Large intestine (tissue), 3 donors: ENCODE data around the gene ASTN1. TPM values are rescaled to one million over a fixed set of nuclear protein-coding genes. Genes with fewer than 3 reads are reported as not detected.

Source experiments
- DNase-seq, 2 donors: peaks; one replicate each; pipeline versions ENCODE4 v3.0.0 to v3.0.0-alpha.2; 2013
- H3K27ac ChIP-seq: one replicate; pipeline ENCODE4 v1.5.1; 2013; ENCODE audit warnings: low read length
- H3K27me3 ChIP-seq: 2 replicates; pipeline ENCODE4 v1.6.1; 2013; ENCODE audit warnings: low read length; ENCODE audit not compliant: control insufficient read depth, insufficient read depth
- H3K36me3 ChIP-seq: 2 replicates; pipeline ENCODE4 v1.6.1; 2013; ENCODE audit warnings: low read length; ENCODE audit not compliant: control insufficient read depth, insufficient read depth
- H3K4me1 ChIP-seq: one replicate; pipeline ENCODE4 v1.6.1; 2013; ENCODE audit warnings: low read length; ENCODE audit not compliant: control insufficient read depth, insufficient read depth
- H3K4me3 ChIP-seq: one replicate; pipeline ENCODE4 v1.5.1; 2013; ENCODE audit warnings: low read length
- H3K9me3 ChIP-seq: one replicate; pipeline ENCODE4 v1.6.1; 2013; ENCODE audit warnings: mild to moderate bottlenecking, low read depth, low read length, moderate library complexity; ENCODE audit not compliant: control insufficient read depth
- WGBS: methylation state at CpG from one replicate; pipeline ENCODE4 v1.1.5; 2013; ENCODE audit warnings: low lambda C conversion rate; ENCODE audit not compliant: insufficient coverage; 5-methylcytosine and 5-hydroxymethylcytosine counted together
- polyA plus RNA-seq: library from polyadenylated mRNA; unstranded; fragments of 120-200 nt; gene quantifications from one replicate; pipeline ENCODE4 v1.2.1, GENCODE V29; 2013

The ASTN1 gene
- polyA plus RNA-seq, 1 donor, result 3.0 TPM

DNA sequence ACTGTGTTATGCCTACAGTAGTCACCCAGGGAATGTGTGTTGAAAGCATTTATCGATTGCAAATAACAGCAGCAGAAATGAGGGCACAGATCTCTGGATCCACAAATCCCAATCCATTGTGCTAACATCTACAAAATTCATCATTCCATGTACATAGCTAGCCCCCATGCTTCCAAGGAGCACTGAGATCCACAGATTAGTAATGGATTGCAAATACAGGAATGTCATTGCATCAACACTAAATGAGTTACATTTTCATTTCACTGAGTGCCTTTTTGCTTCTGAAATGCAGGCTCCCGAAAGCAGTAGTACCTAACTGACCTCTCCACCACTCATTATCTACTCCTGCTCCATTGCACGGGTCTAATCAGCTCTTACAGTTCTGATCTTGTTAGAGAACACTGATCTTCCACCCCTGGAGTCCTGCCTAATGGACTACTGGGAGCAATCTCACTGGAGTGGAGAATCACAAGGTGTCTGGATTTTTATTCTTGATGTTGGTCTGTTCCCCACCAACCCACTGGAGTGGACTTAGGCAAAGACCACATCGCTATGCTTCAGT lies 30.5 kb downstream of the ASTN1 start:
- H3K27me3 ChIP-seq, result no peaks in the 10 kb centered on the region
- no peak overlapping the region for H3K4me3 ChIP-seq
- no peak overlapping the region for H3K27ac ChIP-seq
- no peak for DNase-seq
- WGBS, result 100% methylated on average over 1 of the region's 4 CpGs
- no peaks in the 10 kb centered on the region for H3K9me3 ChIP-seq
- no peaks in the 10 kb centered on the region for H3K36me3 ChIP-seq
- H3K4me1 ChIP-seq, result no peaks in the 10 kb centered on the region

- no peak for DNase-seq
- Histone ChIP-seq H3K27me3 (no peaks in the 10 kb centered on the region), H3K4me3 (no peak overlapping the region), H3K9me3 (no peaks in the 10 kb centered on the region), H3K36me3 (no peaks in the 10 kb centered on the region), H3K4me1 (no peaks in the 10 kb centered on the region), H3K27ac (no peak overlapping the region)
- WGBS, result no CpG with 5 or more reads among the region's 2 CpGs
These were observed 32.4 kb downstream of the ASTN1 start for GRCh38 chr1:177132141-177132540.

DNA sequence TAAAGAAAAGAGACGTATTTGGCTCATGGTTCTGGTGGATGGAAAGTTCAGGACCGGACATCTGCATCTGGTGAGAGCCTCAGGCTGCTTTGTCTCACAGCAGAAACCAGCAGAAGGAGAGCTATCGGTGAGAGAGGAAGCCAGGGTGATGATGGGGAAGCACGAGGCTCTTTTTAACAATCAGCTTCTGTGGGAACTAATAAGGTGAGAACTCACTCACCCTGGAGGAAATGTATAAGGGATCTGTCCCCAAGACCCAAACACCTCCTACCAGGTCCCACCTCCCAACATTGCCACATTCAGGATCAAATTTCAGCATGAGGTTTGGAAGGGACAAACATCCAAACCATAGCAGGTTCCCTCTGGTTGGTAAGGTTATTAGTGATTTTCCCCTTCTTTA lies 32.8 kb downstream of the ASTN1 start:
- H3K36me3 ChIP-seq, result no peaks in the 10 kb centered on the region
- no peaks in the 10 kb centered on the region for H3K27me3 ChIP-seq
- H3K9me3 ChIP-seq, result no peaks in the 10 kb centered on the region
- no peak overlapping the region for H3K27ac ChIP-seq
- WGBS, result no CpG with 5 or more reads among the region's 4 CpGs
- no peak overlapping the region for H3K4me3 ChIP-seq
- no peaks in the 10 kb centered on the region for H3K4me1 ChIP-seq
- DNase-seq, result no peak

DNA sequence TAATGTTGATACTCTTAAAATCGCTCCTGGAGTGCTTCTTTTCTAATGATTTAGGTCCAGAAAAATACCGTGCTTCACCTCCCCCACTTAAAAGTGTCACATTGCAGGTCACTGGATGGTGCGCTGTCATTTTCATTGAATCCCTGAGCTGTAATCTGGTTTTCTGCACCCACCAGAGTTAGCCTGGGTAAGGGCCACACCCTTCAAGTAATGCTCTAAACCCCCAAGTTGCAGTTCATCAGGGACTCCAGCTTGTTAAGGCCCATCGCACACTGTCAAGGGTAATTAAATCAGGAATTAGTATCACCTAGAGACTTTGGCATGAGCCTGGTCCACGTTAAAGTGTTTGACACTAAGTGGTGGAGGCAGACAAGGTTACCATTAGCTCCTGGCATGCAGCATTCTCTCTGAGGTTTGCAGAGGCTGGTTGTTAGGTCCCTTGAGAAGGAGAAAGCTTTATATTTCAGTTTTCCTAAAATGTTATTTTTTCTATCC lies 34.0 kb downstream of the ASTN1 start:
- WGBS, result no CpG with 5 or more reads among the region's 5 CpGs
- H3K27me3 ChIP-seq, result no peaks in the 10 kb centered on the region

DNA sequence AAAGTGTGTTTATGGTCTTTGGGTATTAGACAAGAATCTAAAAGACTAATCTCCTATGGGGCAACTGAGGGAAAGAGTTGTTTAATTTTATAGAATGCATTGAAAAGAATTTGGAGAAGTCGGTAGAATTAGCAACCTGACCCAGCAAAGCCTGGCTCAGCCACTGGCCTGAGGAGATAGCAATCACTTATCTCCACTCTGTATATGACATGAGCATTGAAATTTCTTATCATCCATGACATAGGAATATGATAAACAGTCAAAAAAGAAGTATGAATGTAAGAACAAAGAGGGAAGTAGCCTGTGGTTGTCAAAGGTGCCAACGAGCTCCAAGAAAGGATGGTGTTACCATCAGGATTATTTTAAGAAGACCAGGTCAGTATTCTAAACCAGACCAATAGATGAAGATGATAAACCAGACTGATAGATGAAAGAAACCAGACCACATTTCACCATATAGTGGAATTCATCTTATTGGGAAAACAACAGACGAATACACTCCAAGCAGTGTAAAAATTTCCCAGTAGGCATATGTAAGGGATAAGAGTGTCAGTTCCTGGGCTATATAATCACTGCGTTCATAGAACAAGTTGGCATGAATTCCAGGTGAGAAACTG lies 35.7 kb downstream of the ASTN1 start:
- no peak for DNase-seq
- H3K4me3 ChIP-seq, result no peak overlapping the region
- no CpG with 5 or more reads among the region's 4 CpGs for WGBS
- H3K27me3 ChIP-seq, result no peaks in the 10 kb centered on the region
- no peaks in the 10 kb centered on the region for H3K9me3 ChIP-seq
- H3K27ac ChIP-seq, result no peak overlapping the region
- H3K4me1 ChIP-seq, result no peaks in the 10 kb centered on the region
- no peaks in the 10 kb centered on the region for H3K36me3 ChIP-seq

More for the DNA sequence above, 34.0 kb downstream of the ASTN1 start:
- DNase-seq, result no peak
- Histone ChIP-seq H3K27ac (no peak overlapping the region), H3K9me3 (no peaks in the 10 kb centered on the region), H3K4me1 (no peaks in the 10 kb centered on the region), H3K36me3 (no peaks in the 10 kb centered on the region), H3K4me3 (no peak overlapping the region)

- WGBS, result no CpG with 5 or more reads among the region's 3 CpGs
- DNase-seq, result no peak
These were observed 38.2 kb downstream of the ASTN1 start for GRCh38 chr1:177126267-177126666.

DNA sequence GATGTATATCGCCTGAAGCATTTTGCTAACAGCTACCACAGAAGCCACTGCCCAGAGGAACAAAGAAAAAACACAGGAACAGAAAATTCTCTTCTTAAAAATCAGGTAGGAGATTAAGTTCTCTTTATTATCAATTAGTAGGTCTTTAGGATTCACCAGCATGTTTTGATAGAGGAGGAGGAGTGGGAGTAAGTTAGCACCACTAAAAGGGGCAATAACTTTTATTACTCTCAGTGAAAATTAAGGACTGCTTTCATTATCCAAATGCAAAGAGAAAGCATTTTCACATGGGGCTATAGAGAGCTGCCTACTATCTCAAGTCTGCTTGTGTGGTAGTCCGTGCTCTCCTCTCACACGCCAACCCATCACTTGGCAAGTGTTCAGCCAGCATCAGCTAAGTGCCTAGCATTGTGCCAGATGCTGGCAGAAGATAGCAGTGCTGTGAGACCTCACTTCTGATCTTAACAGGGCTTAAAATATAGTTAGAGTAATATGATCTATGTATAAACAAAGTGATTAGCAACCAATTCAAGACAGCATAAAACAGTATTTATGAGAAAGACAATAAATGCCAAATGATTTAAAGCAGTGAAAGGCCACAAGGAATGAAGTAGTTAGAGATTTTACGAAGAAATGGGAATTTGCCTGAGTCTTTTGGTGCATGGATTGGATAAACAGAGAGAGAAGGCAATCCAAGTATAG lies 39.8 kb downstream of the ASTN1 start:
- WGBS, result 88% methylated on average over 2 of the region's 4 CpGs
- DNase-seq, result no peak

More at GRCh38 chr1:177126267-177126666, 38.2 kb downstream of the ASTN1 start:
- Histone ChIP-seq H3K27me3 (no peaks in the 10 kb centered on the region), H3K4me3 (no peak overlapping the region), H3K36me3 (no peaks in the 10 kb centered on the region), H3K4me1 (no peaks in the 10 kb centered on the region), H3K9me3 (no peaks in the 10 kb centered on the region), H3K27ac (no peak overlapping the region)

GRCh38 chr1:177122461-177123251 lies 41.9 kb downstream of the ASTN1 start:
- 87% methylated on average over 3 of the region's 12 CpGs for WGBS

More for the DNA sequence above, 39.8 kb downstream of the ASTN1 start:
- H3K4me1 ChIP-seq, result no peaks in the 10 kb centered on the region
- no peaks in the 10 kb centered on the region for H3K9me3 ChIP-seq
- H3K4me3 ChIP-seq, result no peak overlapping the region
- H3K36me3 ChIP-seq, result no peaks in the 10 kb centered on the region
- no peaks in the 10 kb centered on the region for H3K27me3 ChIP-seq
- no peak overlapping the region for H3K27ac ChIP-seq

DNA sequence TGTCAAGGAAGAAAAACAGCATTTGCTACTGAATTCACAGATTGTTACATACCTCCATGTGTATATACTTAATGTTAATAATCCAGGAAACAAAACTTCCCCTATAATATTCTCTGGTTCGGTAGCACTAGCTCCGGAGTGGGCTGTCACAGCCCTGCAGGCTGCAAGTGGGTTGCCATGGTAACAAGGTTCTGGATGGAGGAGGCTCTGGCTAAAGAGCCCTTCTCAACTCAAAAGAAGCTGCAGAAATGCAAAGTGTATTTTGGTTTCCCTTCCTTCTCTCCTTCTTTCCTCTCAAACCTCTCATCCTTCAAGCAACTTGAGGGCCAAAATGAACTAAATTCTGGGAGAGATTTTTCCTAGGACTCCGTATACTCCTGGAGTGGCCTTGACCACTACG lies 45.2 kb downstream of the ASTN1 start:
- no peak for DNase-seq
- Histone ChIP-seq H3K4me1 (no peaks in the 10 kb centered on the region), H3K36me3 (no peaks in the 10 kb centered on the region), H3K9me3 (no peaks in the 10 kb centered on the region), H3K4me3 (no peak overlapping the region), H3K27ac (no peak overlapping the region), H3K27me3 (no peaks in the 10 kb centered on the region)
- WGBS, result no CpG with 5 or more reads among the region's 4 CpGs

More at GRCh38 chr1:177122461-177123251, 41.9 kb downstream of the ASTN1 start:
- Histone ChIP-seq H3K4me3 (no peak overlapping the region), H3K27me3 (no peaks in the 10 kb centered on the region), H3K4me1 (no peaks in the 10 kb centered on the region), H3K27ac (no peak overlapping the region), H3K36me3 (no peaks in the 10 kb centered on the region), H3K9me3 (no peaks in the 10 kb centered on the region)
- no peak for DNase-seq

- Histone ChIP-seq H3K9me3 (no peaks in the 10 kb centered on the region), H3K27ac (no peak overlapping the region), H3K4me3 (no peak overlapping the region), H3K27me3 (no peaks in the 10 kb centered on the region), H3K36me3 (no peaks in the 10 kb centered on the region), H3K4me1 (no peaks in the 10 kb centered on the region)
- DNase-seq, result no peak
- no CpG with 5 or more reads among the region's 4 CpGs for WGBS
These were observed 45.6 kb downstream of the ASTN1 start for GRCh38 chr1:177118901-177119300.
